Measurements from ENCODE around the gene PRKCB. TPM values are rescaled to one million over a fixed set of nuclear protein-coding genes. Genes with fewer than 3 reads are reported as not detected.

PRKCB gene
- total RNA-seq, 1 donor from 2014 or later: 0.38 TPM

GRCh38 chr16:24138575-24138974 lies 302.8 kb downstream of the PRKCB start:
- peaks cover 16% of the 10 kb centered on the region for H3K4me1 Mint-ChIP-seq
- peak overlapping the region; percentile 61 for H3K27ac Mint-ChIP-seq
- no peak for DNase-seq (ENCODE audit: low spot score in 2 of 2, unreplicated experiment in 2 of 2)
- H3K9me3 Mint-ChIP-seq: no peaks in the 10 kb centered on the region
- no peak for TF ChIP-seq CTCF (IDR thresholded peaks at IDR 0.05; ENCODE audit: unreplicated experiment)
- H3K27me3 Mint-ChIP-seq (ENCODE audit: low read depth): no peaks in the 10 kb centered on the region
- H3K4me3 Mint-ChIP-seq: no peak overlapping the region
- H3K36me3 Mint-ChIP-seq: no peaks in the 10 kb centered on the region

GRCh38 chr16:24139282-24139681 lies 303.5 kb downstream of the PRKCB start:
- no peak overlapping the region for H3K4me3 Mint-ChIP-seq
- peaks cover 16% of the 10 kb centered on the region for H3K4me1 Mint-ChIP-seq
- TF ChIP-seq CTCF (IDR thresholded peaks at IDR 0.05; ENCODE audit: unreplicated experiment): no peak
- no peaks in the 10 kb centered on the region for H3K36me3 Mint-ChIP-seq
- no peaks in the 10 kb centered on the region for H3K27me3 Mint-ChIP-seq (ENCODE audit: low read depth)
- no peak for DNase-seq (ENCODE audit: low spot score in 2 of 2, unreplicated experiment in 2 of 2)
- no peaks in the 10 kb centered on the region for H3K9me3 Mint-ChIP-seq
- peak overlapping the region; percentile 37 for H3K27ac Mint-ChIP-seq

GRCh38 chr16:24140730-24141129 lies 304.9 kb downstream of the PRKCB start:
- Mint-ChIP-seq H3K36me3 (no peaks in the 10 kb centered on the region), H3K4me1 (peaks cover 15% of the 10 kb centered on the region)
- no peak for TF ChIP-seq CTCF (IDR thresholded peaks at IDR 0.05; ENCODE audit: unreplicated experiment)

GRCh38 chr16:24141466-24141865 lies 305.7 kb downstream of the PRKCB start:
- Mint-ChIP-seq H3K36me3 (no peaks in the 10 kb centered on the region), H3K9me3 (no peaks in the 10 kb centered on the region)

More at GRCh38 chr16:24140730-24141129, 304.9 kb downstream of the PRKCB start:
- Mint-ChIP-seq H3K9me3 (no peaks in the 10 kb centered on the region), H3K27me3 (ENCODE audit: low read depth) (peaks cover 5% of the 10 kb centered on the region), H3K4me3 (no peak overlapping the region), H3K27ac (no peak overlapping the region)
- DNase-seq (ENCODE audit: low spot score in 2 of 2, unreplicated experiment in 2 of 2): no peak

GRCh38 chr16:24141917-24142316 lies 306.1 kb downstream of the PRKCB start:
- H3K27me3 Mint-ChIP-seq (ENCODE audit: low read depth): peaks cover 5% of the 10 kb centered on the region
- no peak overlapping the region for H3K27ac Mint-ChIP-seq
- no peaks in the 10 kb centered on the region for H3K9me3 Mint-ChIP-seq
- H3K4me3 Mint-ChIP-seq: no peak overlapping the region
- DNase-seq (ENCODE audit: low spot score in 2 of 2, unreplicated experiment in 2 of 2): no peak
- no peaks in the 10 kb centered on the region for H3K36me3 Mint-ChIP-seq
- H3K4me1 Mint-ChIP-seq: peaks cover 10% of the 10 kb centered on the region
- TF ChIP-seq CTCF (IDR thresholded peaks at IDR 0.05; ENCODE audit: unreplicated experiment): no peak

More at GRCh38 chr16:24141466-24141865, 305.7 kb downstream of the PRKCB start:
- no peak for DNase-seq (ENCODE audit: low spot score in 2 of 2, unreplicated experiment in 2 of 2)
- TF ChIP-seq CTCF (IDR thresholded peaks at IDR 0.05; ENCODE audit: unreplicated experiment): no peak
- Mint-ChIP-seq H3K27me3 (ENCODE audit: low read depth) (peaks cover 5% of the 10 kb centered on the region), H3K27ac (no peak overlapping the region), H3K4me1 (peaks cover 10% of the 10 kb centered on the region), H3K4me3 (no peak overlapping the region)

GRCh38 chr16:24145927-24146326 lies 310.1 kb downstream of the PRKCB start:
- H3K27me3 Mint-ChIP-seq (ENCODE audit: low read depth): peaks cover 5% of the 10 kb centered on the region

More at GRCh38 chr16:24145927-24146326, 310.1 kb downstream of the PRKCB start:
- Mint-ChIP-seq H3K9me3 (no peaks in the 10 kb centered on the region), H3K4me3 (no peak overlapping the region), H3K4me1 (no peaks in the 10 kb centered on the region), H3K36me3 (no peaks in the 10 kb centered on the region), H3K27ac (no peak overlapping the region)
- no peak for DNase-seq (ENCODE audit: low spot score in 2 of 2, unreplicated experiment in 2 of 2)
- no peak for TF ChIP-seq CTCF (IDR thresholded peaks at IDR 0.05; ENCODE audit: unreplicated experiment)

All from mesothelial cell of epicardium (in vitro differentiated cells).